Measurements from ENCODE around the gene SHROOM3. TPM values are rescaled to one million over a fixed set of nuclear protein-coding genes. Genes with fewer than 3 reads are reported as not detected.

SHROOM3 gene
- total RNA-seq, 4 donors from 2014 or later = 44.4 to 101 (median 88.5) TPM

GRCh38 chr4:76540486-76540885, 105.5 kb downstream of the SHROOM3 start:
- Histone ChIP-seq H3K9me3 (no peaks in the 10 kb centered on the region), H3K27ac (replicated peaks in 1 of 4) (no peak overlapping the region), H3K4me1 (peaks cover 2 to 11% (median 9%) of the 10 kb centered on the region in 4 donors), H3K27me3 (no peaks in the 10 kb centered on the region), H3K4me3 (no peak overlapping the region), H3K36me3 (no peaks in the 10 kb centered on the region)
- 95% methylated on average over 2 of the region's 2 CpGs for WGBS
- TF ChIP-seq POLR2AphosphoS5 (IDR thresholded peaks at IDR 0.05) (no peak), POLR2A (IDR thresholded peaks at IDR 0.05; ENCODE audit: low read depth) (no peak), CTCF (IDR thresholded peaks at IDR 0.05) (no peak), EP300 (IDR thresholded peaks at IDR 0.05) (no peak)
- no peak for DNase-seq (ENCODE audit: extremely low spot score)
- intact Hi-C loops (cut with DNase I) = no loop called here

GRCh38 chr4:76543378-76543777, 108.3 kb downstream of the SHROOM3 start:
- H3K4me1 ChIP-seq = peaks cover 2 to 28% (median 22%) of the 10 kb centered on the region in 4 donors
- no peak overlapping the region for H3K4me3 ChIP-seq
- intact Hi-C loops (cut with DNase I) = no loop called here
- H3K36me3 ChIP-seq = no peaks in the 10 kb centered on the region
- H3K27ac ChIP-seq (replicated peaks in 1 of 4) = no peak overlapping the region
- 86% methylated on average over 5 of the region's 5 CpGs for WGBS
- no peak for TF ChIP-seq POLR2A (IDR thresholded peaks at IDR 0.05; ENCODE audit: low read depth)
- H3K9me3 ChIP-seq = no peaks in the 10 kb centered on the region
- H3K27me3 ChIP-seq = no peaks in the 10 kb centered on the region
- DNase-seq (ENCODE audit: extremely low spot score) = no peak

DNA sequence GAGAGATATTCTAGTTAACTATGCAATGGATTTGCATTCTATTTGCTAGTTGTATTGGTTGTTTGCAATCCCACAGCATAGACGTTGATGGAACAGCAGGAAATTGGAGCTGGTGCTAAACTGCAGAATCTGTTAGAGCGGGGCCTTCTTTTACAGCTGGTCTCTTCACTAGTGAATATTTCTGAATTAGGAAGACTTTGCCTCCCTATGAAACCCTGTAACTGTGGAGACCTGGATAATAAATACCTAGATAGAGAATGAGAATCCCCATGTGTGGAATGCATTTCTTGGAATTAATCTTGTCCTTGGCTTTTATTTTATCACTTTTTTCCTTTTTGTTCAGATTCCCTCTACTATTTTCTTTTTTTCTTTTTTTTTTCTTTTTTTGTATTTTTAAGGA, 109.7 kb downstream of the SHROOM3 start:
- H3K36me3 ChIP-seq = no peaks in the 10 kb centered on the region
- no peaks in the 10 kb centered on the region for H3K9me3 ChIP-seq
- 93% methylated on average over 2 of the region's 2 CpGs for WGBS
- H3K4me1 ChIP-seq = peaks cover 2 to 36% (median 29%) of the 10 kb centered on the region in 4 donors
- no peak overlapping the region for H3K27ac ChIP-seq (replicated peaks in 1 of 4)
- intact Hi-C loops (cut with DNase I) = no loop called here
- TF ChIP-seq EP300 (IDR thresholded peaks at IDR 0.05) (no peak), POLR2AphosphoS5 (IDR thresholded peaks at IDR 0.05) (no peak), CTCF (IDR thresholded peaks at IDR 0.05) (no peak), POLR2A (IDR thresholded peaks at IDR 0.05; ENCODE audit: low read depth) (no peak)
- no peak overlapping the region for H3K4me3 ChIP-seq
- DNase-seq (ENCODE audit: extremely low spot score) = no peak
- H3K27me3 ChIP-seq = no peaks in the 10 kb centered on the region

DNA sequence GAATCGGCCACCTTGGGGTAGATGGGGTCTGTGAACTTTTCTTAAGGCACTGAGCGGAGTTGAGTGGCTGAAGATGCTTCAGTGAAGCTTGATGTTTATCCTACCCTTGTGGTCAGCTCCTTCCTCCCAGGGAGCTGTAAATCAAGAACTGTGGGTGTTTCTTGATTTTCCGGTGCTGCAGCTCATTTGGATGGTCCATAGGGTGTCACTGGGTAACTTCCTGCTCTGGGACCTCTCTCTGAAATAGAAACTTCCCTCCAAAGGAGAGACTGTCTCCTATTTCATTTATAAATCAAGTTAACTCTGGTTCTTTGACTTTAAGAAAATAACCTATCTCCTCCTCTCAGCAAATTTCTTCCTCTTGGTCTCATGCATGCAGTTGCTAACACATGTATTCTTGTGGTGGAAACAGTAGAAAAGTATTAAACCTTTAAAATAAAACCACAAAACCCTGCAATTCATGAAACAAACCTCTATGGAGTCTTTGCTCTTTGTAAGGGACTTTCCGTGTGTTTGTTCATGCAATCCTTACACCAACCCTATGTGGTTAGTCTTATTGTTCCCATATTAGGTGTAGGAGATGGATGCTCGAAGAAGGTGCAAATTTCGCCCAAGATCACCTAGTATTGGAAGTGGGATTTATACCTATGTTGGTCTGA, 110.3 kb downstream of the SHROOM3 start:
- no peaks in the 10 kb centered on the region for H3K27me3 ChIP-seq
- H3K4me3 ChIP-seq = no peak overlapping the region
- no peak for TF ChIP-seq POLR2A (IDR thresholded peaks at IDR 0.05; ENCODE audit: low read depth)
- no peak for TF ChIP-seq CTCF (IDR thresholded peaks at IDR 0.05)
- TF ChIP-seq EP300 (IDR thresholded peaks at IDR 0.05) = no peak
- TF ChIP-seq POLR2AphosphoS5 (IDR thresholded peaks at IDR 0.05) = no peak
- DNase-seq (ENCODE audit: extremely low spot score) = no peak
- 77% methylated on average over 6 of the region's 6 CpGs for WGBS
- intact Hi-C loops (cut with DNase I) = no loop called here
- H3K27ac ChIP-seq (replicated peaks in 1 of 4) = peak overlapping the region in 2 of 4 donors; percentile 12 to 60
- no peaks in the 10 kb centered on the region for H3K36me3 ChIP-seq
- no peaks in the 10 kb centered on the region for H3K9me3 ChIP-seq
- peaks cover 0 to 42% (median 36%) of the 10 kb centered on the region in 4 donors for H3K4me1 ChIP-seq

GRCh38 chr4:76546327-76546726, 111.3 kb downstream of the SHROOM3 start:
- H3K27ac ChIP-seq (replicated peaks in 1 of 4) = peak overlapping the region; percentile 25 to 60 (median 40)
- intact Hi-C loops (cut with DNase I) = no loop called here
- peaks cover 0 to 48% (median 41%) of the 10 kb centered on the region in 4 donors for H3K4me1 ChIP-seq
- no peak overlapping the region for H3K4me3 ChIP-seq
- DNase-seq (ENCODE audit: extremely low spot score) = no peak
- H3K9me3 ChIP-seq = no peaks in the 10 kb centered on the region
- WGBS = 53% methylated on average over 4 of the region's 4 CpGs
- TF ChIP-seq CTCF (IDR thresholded peaks at IDR 0.05) (no peak), POLR2A (IDR thresholded peaks at IDR 0.05; ENCODE audit: low read depth) (no peak), POLR2AphosphoS5 (IDR thresholded peaks at IDR 0.05) (no peak), EP300 (IDR thresholded peaks at IDR 0.05) (no peak)
- no peaks in the 10 kb centered on the region for H3K27me3 ChIP-seq
- H3K36me3 ChIP-seq = no peaks in the 10 kb centered on the region

Measured in esophagus muscularis mucosa (tissue), 4 donors.